Naive thymus-derived CD4-positive, alpha-beta T cell (primary cell): ENCODE data around the gene NEURL1. TPM values are rescaled to one million over a fixed set of nuclear protein-coding genes. Genes with fewer than 3 reads are reported as not detected.

ENCODE experiments used
- ATAC-seq: fragments of 150-1000 bp; cut with Tn5 transposase; 2 replicates; pipeline ENCODE4 v1.10.0; 2021; ENCODE audit warnings: mild to moderate bottlenecking, moderate library complexity
- CTCF ChIA-PET: fragments of 350-600 bp; sonication (Branson Sonifier 250); formaldehyde crosslinking; loops from one replicate; lab custom pipeline; 2021; ENCODE audit warnings: antibody characterized with exemption; lab: Charles Lee
- POLR2A ChIA-PET: fragments of 350-600 bp; sonication (Branson Sonifier 250); formaldehyde crosslinking; loops from one replicate; lab custom pipeline; 2021; ENCODE audit warnings: antibody characterized with exemption, inconsistent platforms; lab: Charles Lee
- DNase-seq, 9 donors: peaks; one replicate each; pipeline versions ENCODE4 v3.0.0 to v3.0.0-alpha.2; 2020 to 2022; ENCODE audit warnings: mixed read lengths in 1 of 9
- H3K27ac ChIP-seq: one replicate; pipeline ENCODE4 v1.7.0; 2013; ENCODE audit warnings: mild to moderate bottlenecking, low read depth, low read length, moderate library complexity
- H3K27me3 ChIP-seq, 2 donors: one replicate each; pipeline ENCODE4 v1.7.0; 2013; ENCODE audit warnings: low read length in 2 of 2, mild to moderate bottlenecking in 2 of 2, moderate library complexity in 2 of 2; ENCODE audit not compliant: control insufficient read depth in 2 of 2, insufficient read depth in 2 of 2
- H3K36me3 ChIP-seq, 3 experiments: 1 replicate in 2 of 3; 2 replicates in 1 of 3; pipeline ENCODE4 v1.7.0; 2013; ENCODE audit warnings: low read length in 3 of 3, mild to moderate bottlenecking in 3 of 3, moderate library complexity in 1 of 3; ENCODE audit not compliant: insufficient read depth in 3 of 3, control insufficient read depth in 2 of 3
- H3K4me1 ChIP-seq, 2 donors: one replicate each; pipeline ENCODE4 v1.7.0; 2013; ENCODE audit warnings: low read length in 2 of 2, mild to moderate bottlenecking in 2 of 2, moderate library complexity in 1 of 2; ENCODE audit not compliant: control insufficient read depth in 2 of 2, insufficient read depth in 2 of 2
- H3K4me3 ChIP-seq: 2 replicates; pipeline ENCODE4 v1.7.0; 2013; ENCODE audit warnings: mild to moderate bottlenecking, low read length
- H3K9me3 ChIP-seq, 3 experiments: 1 replicate in 2 of 3; 2 replicates in 1 of 3; pipeline ENCODE4 v1.7.0; 2013; ENCODE audit warnings: low read length in 3 of 3; ENCODE audit not compliant: control insufficient read depth in 2 of 3
- H3K27ac Mint-ChIP-seq, 9 donors: one replicate each; pipeline ENCODE4 v1.8.0; 2020 to 2022; ENCODE audit warnings: mixed read lengths in 9 of 9, mild to moderate bottlenecking in 8 of 9, moderate library complexity in 5 of 9, inconsistent platforms in 2 of 9
- H3K27me3 Mint-ChIP-seq, 5 donors: one replicate each; pipeline ENCODE4 v1.8.0; 2021 to 2022; ENCODE audit warnings: mixed read lengths in 5 of 5, mild to moderate bottlenecking in 1 of 5
- H3K36me3 Mint-ChIP-seq, 5 donors: one replicate each; pipeline ENCODE4 v1.8.0; 2020 to 2022; ENCODE audit warnings: mixed read lengths in 5 of 5, mild to moderate bottlenecking in 3 of 5, inconsistent platforms in 1 of 5
- H3K4me1 Mint-ChIP-seq, 7 donors: one replicate each; pipeline ENCODE4 v1.8.0; 2020 to 2022; ENCODE audit warnings: mixed read lengths in 7 of 7, mild to moderate bottlenecking in 3 of 7, inconsistent platforms in 1 of 7
- H3K4me3 Mint-ChIP-seq, 10 donors: one replicate each; pipeline ENCODE4 v1.8.0; 2020 to 2022; ENCODE audit warnings: mild to moderate bottlenecking in 10 of 10, mixed read lengths in 10 of 10, moderate library complexity in 6 of 10, inconsistent platforms in 2 of 10
- H3K9me3 Mint-ChIP-seq, 11 donors: one replicate each; pipeline ENCODE4 v1.8.0; 2020 to 2022; ENCODE audit warnings: mixed read lengths in 11 of 11, mild to moderate bottlenecking in 4 of 11, inconsistent platforms in 1 of 11, moderate library complexity in 1 of 11
- intact Hi-C, 2 donors: fragments of 100-400 bp; cut with micrococcal nuclease; formaldehyde crosslinking; loops; one replicate each; pipeline ENCODE4 v1.15.1; 2023
- polyA plus RNA-seq, 2 donors: library from polyadenylated mRNA; unstranded; fragments of 300-500 nt; fragmentation: Illumina TruSeq; gene quantifications; one replicate each; pipeline ENCODE4 v1.2.3, GENCODE V29; 2021
- total RNA-seq, 6 experiments: library from RNA in 5 of 6; stranded (reverse) in 5 of 6; gene quantifications; 1 replicate in 5 of 6; 2 replicates in 1 of 6; pipeline ENCODE4 v1.2.3 and lab custom pipeline; 2021 to 2026

Gene NEURL1
- total and polyA plus RNA-seq, 7 experiments from 2014 or later: 0.76 to 9.2 (median 1.1) TPM

DNA sequence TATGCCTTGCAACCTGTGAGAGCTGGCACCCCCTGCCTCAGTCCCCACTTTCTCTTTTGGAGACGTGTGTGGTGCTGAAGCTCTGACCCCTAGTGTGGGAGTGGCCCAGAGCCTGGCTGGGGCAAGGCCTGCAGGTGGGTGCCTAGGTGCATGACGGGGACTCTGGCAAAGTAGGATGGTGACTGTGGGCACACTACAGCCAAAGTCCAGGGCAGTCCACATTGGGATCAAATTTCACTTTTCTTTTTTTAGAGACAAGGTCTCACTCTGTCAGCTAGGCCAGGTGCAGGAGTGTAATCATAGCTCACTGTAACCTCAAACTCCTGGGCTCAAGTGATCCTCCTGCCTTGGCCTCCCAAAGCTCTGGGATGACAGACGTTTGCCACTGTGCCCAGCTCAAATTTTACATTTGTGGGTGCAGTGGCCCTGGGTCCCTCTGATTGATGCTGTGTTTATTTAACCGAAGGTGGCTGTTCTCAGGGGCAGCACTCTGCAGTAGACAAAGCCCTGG lies 52.3 kb downstream of the NEURL1 start:
- intact Hi-C loops: no loop called here
- Histone ChIP-seq H3K27ac (no peak overlapping the region), H3K27me3 (no peaks in the 10 kb centered on the region), H3K4me3 (no peak overlapping the region), H3K9me3 (no peaks in the 10 kb centered on the region), H3K4me1 (peaks cover 0 to 10% of the 10 kb centered on the region in 2 donors), H3K36me3 (no peaks in the 10 kb centered on the region)
- ChIA-PET CTCF (no interaction called here), POLR2A (no interaction called here)
- Mint-ChIP-seq H3K27me3 (peaks cover 3 to 9% (median 5%) of the 10 kb centered on the region in 5 donors), H3K9me3 (no peaks in the 10 kb centered on the region), H3K36me3 (no peaks in the 10 kb centered on the region), H3K27ac (no peak overlapping the region), H3K4me1 (peaks cover 4 to 15% (median 10%) of the 10 kb centered on the region in 7 donors), H3K4me3 (no peak overlapping the region)
- DNase-seq (no peak), ATAC-seq (no peak)

- H3K27ac Mint-ChIP-seq: no peak overlapping the region
- no peaks in the 10 kb centered on the region for H3K9me3 ChIP-seq
- H3K27ac ChIP-seq: no peak overlapping the region
- H3K9me3 Mint-ChIP-seq: no peaks in the 10 kb centered on the region
- peaks cover 0 to 5% (median 0%) of the 10 kb centered on the region in 5 donors for H3K27me3 Mint-ChIP-seq
- intact Hi-C loops: no loop called here
- POLR2A ChIA-PET: interaction anchor here (0.6 kb wide), 1 partner anchor 129 kb away, joined by 3 read pairs; no protein-coding TSS in a partner anchor
- no peaks in the 10 kb centered on the region for H3K27me3 ChIP-seq
- DNase-seq: no peak
- peaks cover 4 to 15% (median 10%) of the 10 kb centered on the region in 7 donors for H3K4me1 Mint-ChIP-seq
- CTCF ChIA-PET: no interaction called here
- H3K4me1 ChIP-seq: peaks cover 0 to 10% of the 10 kb centered on the region in 2 donors
- H3K36me3 Mint-ChIP-seq: no peaks in the 10 kb centered on the region
- H3K36me3 ChIP-seq: no peaks in the 10 kb centered on the region
- H3K4me3 ChIP-seq: no peak overlapping the region
- no peak for ATAC-seq
- H3K4me3 Mint-ChIP-seq: no peak overlapping the region
These were observed 52.9 kb downstream of the NEURL1 start for GRCh38 chr10:103546401-103546800.

- H3K9me3 ChIP-seq: no peaks in the 10 kb centered on the region
- Mint-ChIP-seq H3K4me3 (no peak overlapping the region), H3K27me3 (peaks cover 0 to 5% (median 0%) of the 10 kb centered on the region in 5 donors), H3K4me1 (peaks cover 5 to 15% (median 9%) of the 10 kb centered on the region in 7 donors), H3K27ac (no peak overlapping the region), H3K36me3 (no peaks in the 10 kb centered on the region), H3K9me3 (no peaks in the 10 kb centered on the region)
- intact Hi-C loops: no loop called here
- DNase-seq (no peak), ATAC-seq (no peak)
- no peaks in the 10 kb centered on the region for H3K36me3 ChIP-seq
- CTCF ChIA-PET: interaction anchor here (0.7 kb wide), 1 partner anchor 53 kb away, joined by 5 read pairs; no protein-coding TSS in a partner anchor
- no peak overlapping the region for H3K27ac ChIP-seq
- H3K27me3 ChIP-seq: no peaks in the 10 kb centered on the region
- peaks cover 0 to 9% of the 10 kb centered on the region in 2 donors for H3K4me1 ChIP-seq
- no peak overlapping the region for H3K4me3 ChIP-seq
- POLR2A ChIA-PET: no interaction called here
These were observed 54.0 kb downstream of the NEURL1 start for GRCh38 chr10:103547391-103547946.

GRCh38 chr10:103548006-103548405 lies 54.5 kb downstream of the NEURL1 start:
- POLR2A ChIA-PET: no interaction called here
- Histone ChIP-seq H3K27ac (no peak overlapping the region), H3K4me3 (no peak overlapping the region), H3K27me3 (no peaks in the 10 kb centered on the region), H3K4me1 (peaks cover 0 to 4% of the 10 kb centered on the region in 2 donors), H3K36me3 (no peaks in the 10 kb centered on the region), H3K9me3 (no peaks in the 10 kb centered on the region)
- DNase-seq (no peak), ATAC-seq (no peak)
- no peak overlapping the region for H3K27ac Mint-ChIP-seq
- H3K27me3 Mint-ChIP-seq: peaks cover 0 to 5% (median 0%) of the 10 kb centered on the region in 5 donors
- peaks cover under 1 to 15% (median 5%) of the 10 kb centered on the region in 7 donors for H3K4me1 Mint-ChIP-seq
- H3K4me3 Mint-ChIP-seq: no peak overlapping the region
- intact Hi-C loops: no loop called here
- CTCF ChIA-PET: interaction anchor here (0.5 to 0.7 kb wide), 2 partner anchors 53 to 1277 kb away, joined by 4 to 5 read pairs; no protein-coding TSS in a partner anchor
- no peaks in the 10 kb centered on the region for H3K36me3 Mint-ChIP-seq
- H3K9me3 Mint-ChIP-seq: no peaks in the 10 kb centered on the region

DNA sequence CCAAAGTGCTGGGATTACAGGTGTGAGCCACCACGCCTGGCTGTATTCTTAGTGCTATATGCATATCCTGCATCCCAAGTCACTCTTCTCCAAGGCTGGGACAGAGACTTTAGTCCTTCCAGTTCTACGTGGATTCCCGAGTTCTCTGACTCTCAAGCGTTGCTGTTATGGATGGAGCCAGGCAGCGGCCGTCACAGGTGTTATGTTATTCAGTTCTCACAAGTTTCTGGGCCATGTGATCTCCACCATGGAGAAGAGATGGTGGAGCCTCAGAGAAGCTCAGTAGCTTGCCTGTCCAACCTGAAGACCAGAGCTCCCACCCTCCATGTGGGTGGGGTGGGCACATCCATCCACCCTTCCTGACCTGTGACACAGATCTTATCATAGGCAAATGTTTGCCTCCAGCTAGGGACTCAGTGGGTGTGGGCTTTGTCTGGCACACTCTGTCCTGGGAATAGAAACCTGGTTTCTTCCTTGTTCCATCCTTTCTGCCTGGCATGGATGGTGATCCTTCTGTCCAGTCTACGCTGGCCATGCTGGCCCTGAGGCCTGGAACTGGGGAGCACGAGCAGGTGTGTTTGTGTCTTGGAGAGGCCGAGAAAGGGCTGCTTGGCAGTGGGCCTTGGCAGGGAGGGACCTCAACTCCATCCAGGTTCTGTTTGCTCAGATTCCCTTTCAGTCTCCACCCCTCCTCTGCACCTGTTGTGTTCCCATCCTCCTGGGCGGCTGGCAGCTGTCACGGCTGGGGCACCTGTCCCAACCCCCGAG lies 55.3 kb downstream of the NEURL1 start:
- no peaks in the 10 kb centered on the region for H3K9me3 Mint-ChIP-seq
- H3K27me3 Mint-ChIP-seq: peaks cover 0 to 2% (median 0%) of the 10 kb centered on the region in 5 donors
- peaks cover 0 to 17% (median 2%) of the 10 kb centered on the region in 7 donors for H3K4me1 Mint-ChIP-seq

DNA sequence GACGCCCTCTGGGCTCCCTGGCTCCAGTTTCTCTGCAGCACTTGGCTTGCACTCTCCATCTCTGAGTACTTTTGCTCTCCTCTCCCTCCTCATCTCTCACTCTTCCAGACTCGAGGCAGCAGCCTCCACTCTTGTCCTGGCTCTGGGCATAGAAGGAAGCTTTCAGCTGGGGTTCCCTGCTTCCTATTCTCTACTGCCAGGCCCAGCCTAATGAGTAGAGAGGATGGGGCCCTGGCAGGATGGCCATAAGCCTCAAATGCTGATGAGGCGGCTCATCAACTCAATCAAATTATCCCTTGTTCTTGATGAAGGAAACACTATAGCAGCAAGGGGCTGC lies 55.8 kb downstream of the NEURL1 start:
- no peak overlapping the region for H3K27ac ChIP-seq
- POLR2A ChIA-PET: no interaction called here
- H3K27me3 ChIP-seq: no peaks in the 10 kb centered on the region
- peaks cover 5 to 22% (median 7%) of the 10 kb centered on the region in 7 donors for H3K4me1 Mint-ChIP-seq
- no peak overlapping the region for H3K4me3 ChIP-seq
- H3K4me3 Mint-ChIP-seq: no peak overlapping the region
- intact Hi-C loops: no loop called here
- DNase-seq: no peak
- no peaks in the 10 kb centered on the region for H3K36me3 ChIP-seq
- peaks cover 0 to 4% of the 10 kb centered on the region in 2 donors for H3K4me1 ChIP-seq
- no peaks in the 10 kb centered on the region for H3K36me3 Mint-ChIP-seq
- CTCF ChIA-PET: no interaction called here
- H3K9me3 Mint-ChIP-seq: no peaks in the 10 kb centered on the region
- ATAC-seq: no peak
- no peak overlapping the region for H3K27ac Mint-ChIP-seq
- H3K9me3 ChIP-seq: no peaks in the 10 kb centered on the region
- H3K27me3 Mint-ChIP-seq: peaks cover 0 to 5% (median 0%) of the 10 kb centered on the region in 5 donors

More for the DNA sequence above, 55.3 kb downstream of the NEURL1 start:
- Histone ChIP-seq H3K27me3 (no peaks in the 10 kb centered on the region), H3K4me1 (no peaks in the 10 kb centered on the region), H3K36me3 (no peaks in the 10 kb centered on the region), H3K4me3 (no peak overlapping the region), H3K27ac (no peak overlapping the region), H3K9me3 (no peaks in the 10 kb centered on the region)
- ATAC-seq (no peak), DNase-seq (no peak)
- H3K36me3 Mint-ChIP-seq: no peaks in the 10 kb centered on the region
- intact Hi-C loops: no loop called here
- no peak overlapping the region for H3K4me3 Mint-ChIP-seq
- ChIA-PET POLR2A (no interaction called here), CTCF (interaction anchor here (0.5 kb wide), 1 partner anchor 1278 kb away, joined by 4 read pairs; no protein-coding TSS in a partner anchor)
- no peak overlapping the region for H3K27ac Mint-ChIP-seq
